ENCODE data around the gene MIER3.

Gene MIER3

GRCh38 chr5:56898213-56898612 lies 53.7 kb downstream of the MIER3 start:
- DNase-seq (ENCODE audit: low read depth in 3 of 3), result no peak

- DNase-seq (ENCODE audit: low read depth in 3 of 3), result no peak
These were observed 55.2 kb downstream of the MIER3 start for GRCh38 chr5:56896763-56897162.

GRCh38 chr5:56893251-56893951 lies 58.5 kb downstream of the MIER3 start:
- DNase-seq (ENCODE audit: low read depth in 3 of 3), result no peak

DNA sequence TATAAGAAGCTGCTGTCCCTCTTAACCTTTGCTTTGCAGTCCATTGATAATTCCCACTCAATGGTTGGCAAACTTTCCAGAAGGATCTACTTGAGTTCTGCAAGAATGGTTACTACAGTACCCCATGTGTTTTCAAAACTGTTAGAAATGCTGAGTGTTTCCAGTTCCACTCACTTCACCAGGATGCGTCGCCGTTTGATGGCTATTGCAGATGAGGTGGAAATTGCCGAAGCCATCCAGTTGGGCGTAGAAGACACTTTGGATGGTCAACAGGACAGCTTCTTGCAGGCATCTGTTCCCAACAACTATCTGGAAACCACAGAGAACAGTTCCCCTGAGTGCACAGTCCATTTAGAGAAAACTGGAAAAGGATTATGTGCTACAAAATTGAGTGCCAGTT lies 70.4 kb downstream of the MIER3 start:
- DNase-seq (ENCODE audit: low read depth in 3 of 3), result no peak

- no peak for DNase-seq (ENCODE audit: low read depth in 3 of 3)
These were observed 75.6 kb downstream of the MIER3 start for GRCh38 chr5:56876327-56876726.

- DNase-seq (ENCODE audit: low read depth in 3 of 3), result no peak
These were observed 78.9 kb downstream of the MIER3 start for GRCh38 chr5:56873056-56873455.

- no peak for DNase-seq (ENCODE audit: low read depth in 3 of 3)
These were observed 80.1 kb downstream of the MIER3 start for GRCh38 chr5:56871777-56872176.
